ENCODE measurements around the gene PON2. TPM values are rescaled to one million over a fixed set of nuclear protein-coding genes. Genes with fewer than 3 reads are reported as not detected.

PON2 gene
- total RNA-seq, 1 experiment from 2014 or later: 93.8 TPM

DNA sequence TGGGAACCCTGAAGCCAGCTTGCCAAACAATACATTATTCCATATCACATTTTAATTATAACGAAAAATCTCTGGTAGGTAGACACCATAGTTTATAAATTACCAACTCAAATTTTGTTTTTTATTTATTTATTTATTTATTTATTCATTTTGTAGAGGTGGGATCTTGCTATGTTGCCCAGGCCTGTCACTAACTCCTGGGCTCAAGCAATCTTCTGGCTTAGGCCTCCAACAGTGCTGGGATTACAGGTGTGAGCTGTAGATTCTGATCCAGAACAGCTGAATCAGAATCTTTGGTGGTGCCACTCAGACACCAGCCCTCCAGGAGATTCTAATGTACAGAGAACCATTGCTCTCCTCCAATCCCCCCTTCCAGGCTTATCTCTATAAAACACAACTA is 1.7 kb downstream of the PON2 start:
- Histone ChIP-seq H3K9me3 (replicated peaks) (no peaks in the 10 kb centered on the region), H3K4me1 (replicated peaks) (peaks cover 14% of the 10 kb centered on the region), H3K36me3 (peaks cover 7% of the 10 kb centered on the region; the same call in 1 of the 2 replicates), H3K27ac (no peak overlapping the region), H3K4me3 (no peak overlapping the region), H3K27me3 (replicated peaks) (no peaks in the 10 kb centered on the region)
- DNase-seq (ENCODE audit: low read depth in 1 of 2, low spot score in 2 of 2): no peak

DNA sequence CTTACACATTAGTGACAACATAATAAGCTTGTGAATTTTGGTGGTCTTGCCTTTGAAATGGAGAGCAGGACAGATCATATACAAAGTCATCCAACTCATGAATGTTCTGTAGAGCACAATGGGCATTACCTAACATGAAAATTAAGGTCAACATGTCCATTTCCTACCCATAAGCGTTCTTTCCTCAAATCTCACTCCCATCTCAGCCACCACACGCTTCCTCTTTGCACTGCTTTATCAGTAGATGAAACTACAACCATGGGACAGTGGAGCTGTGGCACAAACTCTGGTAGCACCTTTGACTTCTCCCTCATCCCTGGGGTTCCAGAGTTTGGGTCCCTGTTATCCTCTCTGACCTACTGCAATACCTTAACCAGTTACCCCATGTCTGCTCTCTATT is 2.2 kb downstream of the PON2 start:
- Histone ChIP-seq H3K27ac (no peak overlapping the region), H3K27me3 (replicated peaks) (no peaks in the 10 kb centered on the region), H3K4me3 (no peak overlapping the region), H3K4me1 (replicated peaks) (peaks cover 14% of the 10 kb centered on the region), H3K9me3 (replicated peaks) (no peaks in the 10 kb centered on the region), H3K36me3 (peaks cover 7% of the 10 kb centered on the region; the same call in 1 of the 2 replicates)
- no peak for DNase-seq (ENCODE audit: low read depth in 1 of 2, low spot score in 2 of 2)

DNA sequence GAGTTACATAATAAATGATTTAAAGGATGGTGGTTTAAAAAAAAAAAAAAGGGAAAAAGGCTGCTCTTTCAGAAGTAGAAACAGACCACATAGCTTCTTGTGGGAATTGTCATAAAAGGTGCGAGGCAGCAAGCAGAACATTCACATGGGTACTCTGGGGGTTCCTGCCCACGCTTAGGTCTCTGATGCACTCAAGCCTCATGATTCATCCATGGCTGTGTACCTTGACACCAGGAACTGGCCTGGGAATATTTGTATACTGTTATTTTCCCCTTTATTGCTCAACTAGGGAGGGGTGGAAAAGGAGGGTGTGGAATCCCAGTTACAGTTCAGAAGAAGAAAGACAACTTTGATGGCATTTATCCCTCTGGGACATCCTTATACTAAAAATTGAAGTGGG is 4.0 kb downstream of the PON2 start:
- peaks cover 7% of the 10 kb centered on the region; the same call in 1 of the 2 replicates for H3K36me3 ChIP-seq
- no peak overlapping the region for H3K4me3 ChIP-seq
- no peak overlapping the region for H3K27ac ChIP-seq
- H3K27me3 ChIP-seq (replicated peaks): no peaks in the 10 kb centered on the region
- H3K9me3 ChIP-seq (replicated peaks): no peaks in the 10 kb centered on the region
- peaks cover 14% of the 10 kb centered on the region for H3K4me1 ChIP-seq (replicated peaks)
- no peak for DNase-seq (ENCODE audit: low read depth in 1 of 2, low spot score in 2 of 2)

DNA sequence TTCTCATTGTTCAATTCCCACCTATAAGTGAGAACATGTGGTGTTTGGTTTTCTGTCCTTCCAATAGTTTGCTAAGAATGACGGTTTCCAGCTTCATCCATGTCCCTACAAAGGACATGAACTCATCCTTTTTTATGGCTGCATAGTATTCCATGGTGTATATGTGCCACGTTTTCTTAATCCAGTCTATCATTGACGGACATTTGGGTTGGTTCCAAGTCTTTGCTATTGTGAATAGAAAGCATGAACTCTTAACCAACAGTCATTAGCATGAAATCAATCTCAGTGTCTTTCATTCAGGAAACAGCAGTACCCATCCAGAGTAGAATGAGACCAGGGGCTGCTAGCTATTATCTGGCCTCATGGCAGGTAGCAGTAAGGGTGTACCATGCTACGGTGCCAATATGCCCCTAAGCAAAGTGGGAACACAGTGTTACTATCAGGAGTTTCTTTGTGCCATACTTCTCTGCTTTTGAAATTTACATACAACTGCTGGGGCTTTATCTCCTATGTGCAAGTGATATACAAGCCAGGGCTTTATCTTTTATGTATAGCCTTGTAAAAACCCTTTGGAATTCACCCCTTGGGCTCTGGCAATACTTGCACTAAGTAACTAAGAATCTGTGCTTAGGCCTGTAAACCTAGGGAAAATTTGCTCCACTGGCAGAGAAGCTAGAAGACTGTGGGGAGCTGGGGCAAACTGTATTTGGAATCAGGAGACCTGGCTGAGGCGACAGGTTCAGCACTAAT is 5.4 kb downstream of the PON2 start:
- H3K4me3 ChIP-seq: no peak overlapping the region
- H3K9me3 ChIP-seq (replicated peaks): no peaks in the 10 kb centered on the region
- peaks cover 7% of the 10 kb centered on the region; the same call in 1 of the 2 replicates for H3K36me3 ChIP-seq
- H3K4me1 ChIP-seq (replicated peaks): peaks cover 10% of the 10 kb centered on the region
- no peaks in the 10 kb centered on the region for H3K27me3 ChIP-seq (replicated peaks)
- no peak overlapping the region for H3K27ac ChIP-seq
- no peak for DNase-seq (ENCODE audit: low read depth in 1 of 2, low spot score in 2 of 2)

DNA sequence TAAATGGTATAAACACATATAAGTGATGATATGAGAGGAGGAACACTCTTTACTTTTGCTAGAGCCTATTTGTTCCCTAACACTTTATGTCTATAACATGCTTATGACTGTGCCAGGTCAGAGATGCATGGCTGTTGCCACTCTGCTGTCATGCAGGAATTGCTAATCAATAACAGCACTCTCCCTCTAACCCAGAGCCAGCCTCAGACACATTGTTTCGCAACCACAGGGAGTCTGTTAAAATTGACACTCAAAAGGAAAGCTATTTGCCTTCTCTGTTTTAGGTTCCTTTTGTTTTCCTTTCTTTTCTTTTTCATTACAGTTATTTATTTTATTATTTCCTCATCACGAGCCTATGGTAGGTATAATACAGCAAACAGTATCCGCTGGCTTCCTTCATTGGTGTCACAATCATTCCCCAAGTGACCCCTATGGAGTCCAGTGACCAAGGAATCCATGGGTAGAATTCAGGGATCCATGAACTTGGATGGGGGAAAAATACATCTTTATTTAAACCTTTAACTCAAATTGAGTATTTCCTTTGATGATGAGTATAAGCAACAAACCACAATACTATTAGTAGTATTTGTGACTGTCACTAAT is 6.8 kb downstream of the PON2 start:
- DNase-seq (ENCODE audit: low read depth in 1 of 2, low spot score in 2 of 2): no peak
- no peak overlapping the region for H3K4me3 ChIP-seq
- peaks cover 18% of the 10 kb centered on the region for H3K36me3 ChIP-seq

DNA sequence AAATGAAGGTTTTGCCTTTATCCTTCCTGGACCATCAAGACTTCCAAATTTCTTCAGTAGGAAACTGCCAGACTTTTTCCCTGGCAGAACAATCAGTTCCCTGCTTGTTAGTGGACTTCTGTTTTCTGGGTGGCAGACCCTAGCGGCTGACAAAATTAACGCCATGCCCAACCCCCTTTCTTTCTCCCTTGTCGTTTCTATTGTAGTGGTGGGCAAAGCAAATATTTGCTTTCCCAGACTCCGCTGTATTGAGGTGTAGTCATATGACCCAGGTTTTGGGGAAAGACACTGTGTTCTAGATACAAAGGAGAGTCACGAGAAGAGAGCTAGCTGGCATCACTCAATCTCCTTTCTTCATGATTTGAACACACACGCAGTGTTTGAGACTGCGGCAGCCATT is 7.7 kb downstream of the PON2 start:
- Histone ChIP-seq H3K27me3 (replicated peaks) (no peaks in the 10 kb centered on the region), H3K9me3 (replicated peaks) (no peaks in the 10 kb centered on the region), H3K4me3 (no peak overlapping the region), H3K36me3 (peaks cover 15% of the 10 kb centered on the region), H3K27ac (no peak overlapping the region), H3K4me1 (replicated peaks) (no peaks in the 10 kb centered on the region)
- no peak for DNase-seq (ENCODE audit: low read depth in 1 of 2, low spot score in 2 of 2)

More for the DNA sequence above, 6.8 kb downstream of the PON2 start:
- Histone ChIP-seq H3K4me1 (replicated peaks) (no peaks in the 10 kb centered on the region), H3K9me3 (replicated peaks) (no peaks in the 10 kb centered on the region), H3K27ac (no peak overlapping the region), H3K27me3 (replicated peaks) (no peaks in the 10 kb centered on the region)

DNA sequence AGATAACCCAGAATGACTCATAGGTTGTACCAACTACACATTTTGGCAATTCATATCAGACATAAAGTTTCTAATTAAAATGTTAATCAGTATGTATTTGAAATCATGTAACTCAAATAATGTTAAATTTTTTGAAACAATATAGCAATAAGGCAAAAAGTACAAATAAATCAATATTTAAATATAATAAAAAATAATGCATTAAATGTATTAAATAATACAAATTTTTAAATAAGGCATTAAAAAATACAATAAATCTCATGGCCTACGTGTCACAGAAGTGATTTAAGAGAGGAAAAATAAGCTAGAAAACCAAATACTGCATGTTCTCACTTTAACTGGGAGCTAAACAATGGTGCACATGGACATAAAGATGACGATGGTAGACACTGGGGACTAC is 9.1 kb downstream of the PON2 start:
- Histone ChIP-seq H3K4me3 (no peak overlapping the region), H3K9me3 (replicated peaks) (no peaks in the 10 kb centered on the region), H3K27me3 (replicated peaks) (no peaks in the 10 kb centered on the region), H3K4me1 (replicated peaks) (no peaks in the 10 kb centered on the region), H3K36me3 (peaks cover 19% of the 10 kb centered on the region), H3K27ac (no peak overlapping the region)
- no peak for DNase-seq (ENCODE audit: low read depth in 1 of 2, low spot score in 2 of 2)

DNA sequence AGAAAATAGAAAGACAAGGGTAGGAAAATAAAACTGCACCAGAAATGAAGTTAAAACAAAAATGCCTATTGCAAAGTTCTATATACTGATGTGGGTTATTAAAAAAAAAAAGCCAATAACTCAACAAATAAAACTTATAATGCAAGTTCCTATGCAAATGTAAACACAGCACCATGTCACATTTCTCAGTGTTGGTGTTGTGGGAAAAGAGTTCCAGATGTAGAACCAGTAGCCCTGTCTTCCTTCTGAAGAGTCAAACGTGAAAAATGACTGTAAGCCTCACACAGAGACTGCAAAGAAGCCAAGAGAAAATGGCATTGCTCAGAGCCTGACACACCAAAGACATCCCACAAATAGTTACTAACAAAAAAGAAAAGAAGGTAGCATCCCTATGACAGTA is 10.1 kb downstream of the PON2 start:
- DNase-seq (ENCODE audit: low read depth in 1 of 2, low spot score in 2 of 2): no peak

DNA sequence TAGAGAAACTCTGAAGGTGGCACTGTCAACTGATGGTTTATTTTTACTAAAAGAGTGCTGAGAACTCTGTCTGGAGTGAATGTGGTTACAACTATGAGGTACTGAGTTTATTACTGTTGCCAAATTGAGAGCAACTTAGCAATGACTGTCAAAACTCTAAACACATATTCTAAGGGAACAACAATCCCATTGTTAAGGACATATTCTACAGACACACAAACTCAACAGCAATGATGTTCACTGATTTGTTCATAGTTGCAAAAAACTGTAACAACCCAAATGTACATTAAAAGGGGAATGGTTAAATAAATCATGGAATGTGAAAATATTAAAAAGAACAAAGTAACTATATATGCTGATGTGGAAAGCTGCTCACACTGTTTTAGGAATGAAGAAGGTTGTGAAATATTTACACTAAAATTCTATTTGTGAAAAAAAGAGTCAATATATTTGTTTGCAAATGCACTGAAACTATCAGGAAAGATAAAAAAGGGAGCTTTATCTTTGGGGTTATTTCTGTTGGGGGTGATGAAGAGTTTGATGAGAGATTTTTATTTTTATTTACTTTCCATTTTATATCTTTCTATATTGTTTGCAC is 12.9 kb downstream of the PON2 start:
- Histone ChIP-seq H3K36me3 (peaks cover 20% of the 10 kb centered on the region), H3K4me3 (no peak overlapping the region), H3K27ac (no peak overlapping the region), H3K9me3 (replicated peaks) (no peaks in the 10 kb centered on the region), H3K27me3 (replicated peaks) (no peaks in the 10 kb centered on the region), H3K4me1 (replicated peaks) (no peaks in the 10 kb centered on the region)
- DNase-seq (ENCODE audit: low read depth in 1 of 2, low spot score in 2 of 2): no peak

More for the DNA sequence above, 10.1 kb downstream of the PON2 start:
- Histone ChIP-seq H3K4me3 (no peak overlapping the region), H3K4me1 (replicated peaks) (no peaks in the 10 kb centered on the region), H3K27me3 (replicated peaks) (no peaks in the 10 kb centered on the region), H3K36me3 (peaks cover 24% of the 10 kb centered on the region), H3K9me3 (replicated peaks) (no peaks in the 10 kb centered on the region), H3K27ac (no peak overlapping the region)

DNA sequence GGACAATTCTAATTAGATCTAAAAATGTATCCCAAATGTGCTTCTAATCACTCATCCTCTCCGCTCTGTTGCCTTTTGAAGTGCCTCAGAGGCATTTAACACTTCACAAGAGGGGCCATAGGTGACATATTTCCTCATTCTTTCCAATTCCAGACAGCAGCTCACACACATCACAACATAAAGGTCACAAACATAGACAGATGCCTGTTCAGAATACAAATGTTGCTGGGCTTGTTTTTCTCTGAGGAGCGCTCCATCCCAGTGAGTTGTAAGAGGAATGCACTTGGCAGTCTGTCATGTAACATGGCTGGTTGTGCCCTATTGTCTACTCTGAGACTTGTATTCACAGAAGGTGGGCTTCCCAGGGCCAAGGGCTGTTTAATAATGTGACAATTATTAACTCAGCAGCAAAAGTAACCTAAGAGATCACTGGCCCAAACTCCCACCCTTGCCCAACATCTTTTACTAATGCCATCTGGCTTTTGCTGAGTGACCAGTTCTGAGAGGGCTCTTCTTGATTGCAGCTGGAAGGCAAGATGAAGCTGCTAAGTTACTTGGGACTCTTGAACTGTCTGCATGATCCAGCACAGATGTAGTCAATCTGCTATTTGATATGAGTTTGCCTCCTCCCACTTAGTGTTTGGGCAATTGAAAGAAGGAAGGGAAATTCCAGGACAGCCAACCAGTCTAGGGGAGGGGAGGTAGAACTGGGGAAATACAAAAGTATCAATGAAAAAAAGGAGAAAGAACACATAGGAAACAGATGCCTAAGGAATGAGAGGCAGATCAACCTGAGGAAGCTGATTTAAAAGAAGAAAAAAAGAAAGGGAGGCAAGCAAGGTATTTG is 13.6 kb downstream of the PON2 start:
- no peak for DNase-seq (ENCODE audit: low read depth in 1 of 2, low spot score in 2 of 2)

DNA sequence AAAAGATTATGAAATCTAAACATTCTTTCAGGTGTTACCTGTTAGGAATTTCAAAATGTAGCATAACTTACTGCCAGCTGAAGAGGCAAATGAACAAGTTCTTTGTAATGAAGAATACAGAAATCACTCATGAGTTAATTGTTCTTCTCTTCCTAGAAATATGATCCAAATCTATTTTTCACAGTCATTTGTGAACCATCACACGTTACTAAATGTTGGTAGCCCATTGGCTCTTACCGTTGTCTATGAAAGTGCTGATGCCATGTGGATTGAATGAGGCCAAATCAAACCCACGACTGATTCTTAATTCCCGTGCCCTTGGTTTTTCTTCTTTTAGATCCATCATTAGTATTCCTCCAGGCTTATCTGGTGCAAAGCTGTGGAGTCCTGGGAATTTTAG is 22.8 kb downstream of the PON2 start:
- H3K9me3 ChIP-seq (replicated peaks): no peaks in the 10 kb centered on the region
- no peak for DNase-seq (ENCODE audit: low read depth in 1 of 2, low spot score in 2 of 2)
- no peak overlapping the region for H3K27ac ChIP-seq
- no peaks in the 10 kb centered on the region for H3K27me3 ChIP-seq (replicated peaks)
- peaks cover 24% of the 10 kb centered on the region for H3K36me3 ChIP-seq
- H3K4me3 ChIP-seq: no peak overlapping the region
- no peaks in the 10 kb centered on the region for H3K4me1 ChIP-seq (replicated peaks)

More for the DNA sequence above, 13.6 kb downstream of the PON2 start:
- no peaks in the 10 kb centered on the region for H3K9me3 ChIP-seq (replicated peaks)
- H3K27ac ChIP-seq: no peak overlapping the region
- no peak overlapping the region for H3K4me3 ChIP-seq
- no peaks in the 10 kb centered on the region for H3K27me3 ChIP-seq (replicated peaks)
- no peaks in the 10 kb centered on the region for H3K4me1 ChIP-seq (replicated peaks)
- H3K36me3 ChIP-seq: peaks cover 20% of the 10 kb centered on the region

DNA sequence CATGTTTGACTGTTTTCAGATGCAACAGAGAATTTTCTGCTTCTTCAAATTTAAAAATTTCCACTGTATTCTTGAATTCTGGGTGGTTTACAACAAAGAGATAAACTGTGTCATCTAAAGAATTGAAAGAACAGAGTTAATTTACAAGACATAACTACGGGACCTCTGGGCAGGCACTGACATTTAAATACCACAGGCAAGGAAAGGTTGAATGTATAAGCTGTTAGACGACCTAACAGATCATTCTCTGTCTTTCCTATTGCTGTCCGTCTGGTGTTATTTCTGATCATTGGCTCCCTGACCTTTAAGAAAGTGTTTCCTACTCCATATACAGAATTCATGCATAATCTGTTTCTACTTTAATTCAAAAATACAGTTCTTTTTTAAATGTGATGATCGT is 23.2 kb downstream of the PON2 start:
- H3K4me3 ChIP-seq: no peak overlapping the region
- H3K9me3 ChIP-seq (replicated peaks): no peaks in the 10 kb centered on the region
- H3K27ac ChIP-seq: no peak overlapping the region
- no peaks in the 10 kb centered on the region for H3K27me3 ChIP-seq (replicated peaks)
- H3K4me1 ChIP-seq (replicated peaks): no peaks in the 10 kb centered on the region
- peaks cover 24% of the 10 kb centered on the region for H3K36me3 ChIP-seq
- no peak for DNase-seq (ENCODE audit: low read depth in 1 of 2, low spot score in 2 of 2)

DNA sequence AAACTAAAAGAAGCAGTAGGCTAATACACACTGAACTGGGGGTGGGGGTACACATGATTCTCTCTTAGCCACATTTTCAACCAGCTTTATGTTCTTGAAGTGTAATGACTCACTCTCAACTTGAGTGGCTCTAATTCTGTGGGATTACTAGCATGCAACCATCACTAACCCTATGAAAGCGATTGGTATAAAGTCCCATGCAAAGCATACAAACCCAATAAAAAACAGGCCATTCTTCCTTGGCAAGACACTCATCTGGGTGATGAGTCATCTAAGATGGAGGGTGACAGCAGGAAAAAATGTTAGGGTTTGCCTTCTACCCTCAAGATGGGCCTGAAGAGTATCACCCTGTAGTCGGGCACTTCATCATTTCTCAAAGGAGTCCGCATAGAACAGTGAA is 23.8 kb downstream of the PON2 start:
- Histone ChIP-seq H3K36me3 (peaks cover 24% of the 10 kb centered on the region; the same call in 1 of the 2 replicates), H3K27ac (no peak overlapping the region), H3K4me3 (no peak overlapping the region), H3K9me3 (replicated peaks) (no peaks in the 10 kb centered on the region), H3K4me1 (replicated peaks) (no peaks in the 10 kb centered on the region), H3K27me3 (replicated peaks) (no peaks in the 10 kb centered on the region)
- DNase-seq (ENCODE audit: low read depth in 1 of 2, low spot score in 2 of 2): no peak

Data from SJSA1 (cell line).